Endothelial cell (in vitro differentiated cells): ENCODE measurements around the gene BNC2. TPM values are rescaled to one million over a fixed set of nuclear protein-coding genes. Genes with fewer than 3 reads are reported as not detected.

Experiments
- DNase-seq: peaks from one replicate; pipeline ENCODE4 v3.0.0; 2021; ENCODE audit warnings: low spot score
- H3K27ac Mint-ChIP-seq: one replicate; pipeline ENCODE4 v1.8.0; 2021; ENCODE audit warnings: mixed read lengths, inconsistent platforms; ENCODE audit not compliant: unreplicated experiment
- H3K27me3 Mint-ChIP-seq: one replicate; pipeline ENCODE4 v1.8.0; 2021; ENCODE audit warnings: mild to moderate bottlenecking, moderate library complexity, mixed read lengths, inconsistent platforms; ENCODE audit not compliant: unreplicated experiment
- H3K36me3 Mint-ChIP-seq: one replicate; pipeline ENCODE4 v1.8.0; 2021; ENCODE audit warnings: mild to moderate bottlenecking, low read depth, mixed read lengths, inconsistent platforms; ENCODE audit not compliant: unreplicated experiment
- H3K4me1 Mint-ChIP-seq: one replicate; pipeline ENCODE4 v1.8.0; 2021; ENCODE audit warnings: mild to moderate bottlenecking, mixed read lengths, inconsistent platforms; ENCODE audit not compliant: unreplicated experiment
- H3K4me3 Mint-ChIP-seq: one replicate; pipeline ENCODE4 v1.8.0; 2021; ENCODE audit warnings: mild to moderate bottlenecking, mixed read lengths, inconsistent platforms; ENCODE audit not compliant: unreplicated experiment
- H3K9me3 Mint-ChIP-seq: one replicate; pipeline ENCODE4 v1.8.0; 2021; ENCODE audit warnings: mixed read lengths, inconsistent platforms; ENCODE audit not compliant: unreplicated experiment
- CTCF ChIP-seq: fragments of 200-600 bp; sonication (generic); IDR thresholded peaks from one replicate; pipeline ENCODE4 v1.5.0; 2021; ENCODE audit warnings: antibody characterized with exemption; ENCODE audit not compliant: unreplicated experiment
- total RNA-seq: library from RNA; stranded (reverse); fragmentation: NEBNext Ultra II Directional; extraction: Animal tissue kit (Norgen Biotek cat#: 25700); gene quantifications from one replicate; pipeline ENCODE4 v1.2.1, GENCODE V29; 2021; ENCODE audit not compliant: unreplicated experiment

Gene BNC2
- total RNA-seq, 1 donor from 2014 or later = 20.1 TPM

GRCh38 chr9:16866587-16866986, 3.9 kb downstream of the BNC2 start:
- no peaks in the 10 kb centered on the region for H3K9me3 Mint-ChIP-seq
- H3K27me3 Mint-ChIP-seq = peaks cover 5% of the 10 kb centered on the region
- no peak for TF ChIP-seq CTCF
- no peak overlapping the region for H3K4me3 Mint-ChIP-seq
- no peak for DNase-seq
- H3K27ac Mint-ChIP-seq = no peak overlapping the region
- peaks cover 15% of the 10 kb centered on the region for H3K4me1 Mint-ChIP-seq
- H3K36me3 Mint-ChIP-seq = no peaks in the 10 kb centered on the region

DNA sequence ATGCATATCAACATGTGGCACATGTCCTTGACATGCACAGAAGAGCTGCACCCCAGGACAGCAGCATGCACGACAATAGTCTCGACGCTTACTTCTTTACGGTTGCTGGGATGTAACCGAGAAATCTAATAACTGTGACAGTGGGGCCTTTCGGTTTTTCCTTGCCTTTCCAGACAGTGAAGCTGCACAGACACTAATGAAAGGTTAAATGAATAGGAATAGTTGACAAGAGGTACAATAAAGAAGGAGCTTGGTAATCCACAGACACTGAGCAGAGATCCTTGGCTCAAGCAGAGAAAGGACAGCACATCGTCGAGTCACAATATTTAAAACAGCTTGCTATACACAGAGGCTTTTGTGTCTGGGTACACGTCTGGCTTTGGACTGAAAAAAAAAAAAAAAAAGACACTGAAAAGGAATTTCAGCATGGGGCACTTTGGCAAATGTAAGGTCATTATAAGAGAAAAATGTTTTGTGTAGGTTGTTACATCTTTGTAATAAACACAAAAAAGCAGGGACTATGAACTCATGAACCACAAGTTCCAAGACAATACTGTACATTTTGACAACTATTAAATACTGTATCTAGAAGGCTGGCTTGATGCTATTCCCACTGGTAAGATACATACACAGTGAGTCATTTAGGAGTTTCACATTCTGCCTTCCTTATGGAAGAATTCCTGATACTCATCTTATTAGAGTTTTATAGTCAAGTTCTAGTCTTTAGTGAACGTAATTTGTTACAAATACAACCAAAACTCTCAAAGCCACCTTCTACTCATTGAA, 5.6 kb downstream of the BNC2 start:
- H3K4me3 Mint-ChIP-seq = no peak overlapping the region
- DNase-seq = no peak

GRCh38 chr9:16848179-16848578, 22.3 kb downstream of the BNC2 start:
- Mint-ChIP-seq H3K9me3 (no peaks in the 10 kb centered on the region), H3K4me3 (no peak overlapping the region), H3K27ac (no peak overlapping the region), H3K27me3 (no peaks in the 10 kb centered on the region), H3K4me1 (peaks cover 9% of the 10 kb centered on the region), H3K36me3 (no peaks in the 10 kb centered on the region)
- DNase-seq = no peak
- TF ChIP-seq CTCF = no peak

More for the DNA sequence above, 5.6 kb downstream of the BNC2 start:
- H3K4me1 Mint-ChIP-seq = peaks cover 14% of the 10 kb centered on the region
- no peak for TF ChIP-seq CTCF
- H3K27me3 Mint-ChIP-seq = peaks cover 5% of the 10 kb centered on the region
- no peak overlapping the region for H3K27ac Mint-ChIP-seq
- no peaks in the 10 kb centered on the region for H3K36me3 Mint-ChIP-seq
- no peaks in the 10 kb centered on the region for H3K9me3 Mint-ChIP-seq

- no peak for DNase-seq
- H3K27me3 Mint-ChIP-seq = no peaks in the 10 kb centered on the region
- H3K27ac Mint-ChIP-seq = no peak overlapping the region
- H3K9me3 Mint-ChIP-seq = no peaks in the 10 kb centered on the region
- no peaks in the 10 kb centered on the region for H3K36me3 Mint-ChIP-seq
- no peak overlapping the region for H3K4me3 Mint-ChIP-seq
- H3K4me1 Mint-ChIP-seq = no peaks in the 10 kb centered on the region
- no peak for TF ChIP-seq CTCF
Measured at GRCh38 chr9:16846986-16847385, 23.5 kb downstream of the BNC2 start.

GRCh38 chr9:16846367-16846766, 24.1 kb downstream of the BNC2 start:
- Mint-ChIP-seq H3K4me1 (no peaks in the 10 kb centered on the region), H3K27me3 (no peaks in the 10 kb centered on the region), H3K4me3 (no peak overlapping the region), H3K36me3 (no peaks in the 10 kb centered on the region), H3K27ac (no peak overlapping the region), H3K9me3 (no peaks in the 10 kb centered on the region)
- TF ChIP-seq CTCF = no peak
- no peak for DNase-seq
